Fibroblast of the conjunctiva (primary cell): ENCODE results near the gene RAP1B.

Source experiments
- DNase-seq: peaks from one replicate; pipeline ENCODE4 v3.0.0-alpha.2; 2010; ENCODE audit warnings: low read depth

RAP1B gene

DNA sequence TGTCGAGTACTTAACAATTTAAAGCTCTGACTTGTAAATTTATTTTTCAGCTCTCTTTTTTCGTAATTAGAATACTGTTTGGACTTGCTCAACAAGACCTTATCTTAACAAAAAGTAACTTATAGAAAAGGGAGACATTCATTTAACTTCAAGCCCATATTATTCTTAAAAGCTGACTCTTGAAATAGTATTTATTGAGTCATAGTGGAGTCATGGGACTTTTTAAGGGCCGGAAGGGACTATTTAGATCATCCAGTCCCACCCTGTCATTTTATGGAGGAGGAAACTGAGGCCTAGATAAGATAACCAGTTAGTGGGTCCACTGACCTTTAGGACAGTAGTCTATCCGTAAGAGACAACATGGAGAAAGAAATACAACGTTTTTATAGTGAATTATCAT, 1.5 kb downstream of the RAP1B start:
- no peak for DNase-seq

DNA sequence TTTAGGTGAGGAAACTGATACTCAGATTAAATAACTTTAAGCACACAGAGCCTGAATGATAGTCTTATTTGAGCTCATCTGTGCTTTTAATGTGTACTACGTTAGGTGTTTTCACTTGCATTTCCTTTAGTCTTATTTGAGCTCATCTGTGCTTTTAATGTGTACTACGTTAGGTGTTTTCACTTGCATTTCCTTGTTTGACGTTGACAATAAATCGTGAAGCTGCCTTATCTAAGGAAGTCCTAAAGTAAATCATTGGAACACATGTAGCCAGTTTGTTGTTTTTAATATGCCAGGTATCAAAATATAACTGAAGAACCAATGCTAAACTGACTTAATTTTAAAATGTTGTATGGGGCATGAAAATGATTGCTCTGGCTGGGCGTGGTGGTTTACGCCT, 2.0 kb downstream of the RAP1B start:
- no peak for DNase-seq

DNA sequence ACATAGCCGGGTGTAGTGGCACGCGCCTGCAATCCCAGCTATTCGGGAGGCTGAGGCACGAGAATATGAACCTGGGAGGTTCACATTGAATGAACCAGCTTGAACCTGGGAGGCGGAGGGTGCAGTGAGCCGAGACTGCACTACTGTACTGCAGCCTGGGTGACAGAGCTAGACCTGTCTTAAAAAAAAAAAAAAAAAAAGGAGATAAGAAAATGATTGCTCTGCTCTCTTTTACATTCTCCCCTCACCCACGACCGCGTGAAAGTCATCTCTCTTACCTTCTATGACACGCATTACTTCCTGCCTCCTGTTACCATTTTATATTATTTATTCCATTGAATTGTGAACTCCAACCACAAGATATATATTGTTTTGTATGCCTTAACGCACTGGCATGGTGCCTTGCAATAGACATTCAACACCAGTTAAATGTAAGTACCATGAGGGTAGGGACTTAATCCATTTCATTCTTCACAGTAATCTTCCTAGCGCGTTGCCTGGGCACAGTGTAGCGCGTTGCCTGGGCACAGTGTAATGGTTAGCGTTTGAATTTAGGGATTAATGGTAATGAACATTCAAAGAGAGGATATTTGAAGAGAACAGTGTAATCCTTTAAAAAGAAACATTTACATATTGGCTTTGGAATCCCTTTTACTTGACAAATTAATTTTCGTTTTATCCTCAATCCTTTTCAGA, 2.7 kb downstream of the RAP1B start:
- no peak for DNase-seq

DNA sequence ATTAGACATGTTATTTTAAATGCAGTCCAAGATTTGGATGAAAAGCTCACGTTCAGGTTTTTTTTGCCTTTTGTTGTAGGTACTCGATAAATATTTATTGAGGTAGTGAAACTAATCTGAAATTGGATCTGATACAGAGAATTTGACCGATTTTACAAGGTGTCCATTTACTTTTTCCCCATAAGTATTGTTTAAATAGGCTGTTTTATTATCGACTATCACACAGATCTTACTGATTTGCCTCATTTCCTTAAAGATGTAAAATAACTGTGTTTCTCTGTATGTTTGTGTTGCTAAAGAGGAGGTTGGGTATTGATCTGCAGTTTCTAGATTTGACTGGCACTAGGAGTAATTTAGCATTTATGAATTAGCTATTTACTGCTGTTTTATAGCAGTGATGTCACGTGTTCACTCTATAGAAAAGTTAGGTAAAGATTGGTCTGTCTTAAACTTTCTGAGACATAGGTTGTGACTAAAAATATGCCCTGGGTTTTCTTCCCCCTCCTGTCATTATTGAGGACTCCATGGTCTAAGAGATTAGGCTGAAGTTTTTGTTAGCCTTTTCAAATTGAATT, 3.5 kb downstream of the RAP1B start:
- DNase-seq, result no peak

DNA sequence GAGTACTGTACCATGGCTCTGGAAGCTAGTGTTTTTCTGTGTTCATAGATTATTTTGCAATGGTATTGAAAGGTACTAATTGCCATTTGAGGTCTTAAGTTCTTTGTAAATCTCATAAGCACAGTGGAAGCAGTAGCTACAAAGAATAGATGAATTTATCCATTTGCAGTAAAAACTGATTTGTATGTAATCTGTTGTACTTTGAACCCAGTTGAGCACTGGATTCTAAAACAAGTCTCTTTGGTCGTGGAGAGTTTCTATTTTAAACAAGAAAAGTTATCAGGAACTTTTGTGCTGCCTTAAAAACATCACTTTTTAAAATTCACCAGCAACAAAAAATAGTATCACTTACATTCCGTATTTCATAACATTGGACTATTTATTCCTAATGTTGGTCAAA, 4.1 kb downstream of the RAP1B start:
- DNase-seq, result no peak

DNA sequence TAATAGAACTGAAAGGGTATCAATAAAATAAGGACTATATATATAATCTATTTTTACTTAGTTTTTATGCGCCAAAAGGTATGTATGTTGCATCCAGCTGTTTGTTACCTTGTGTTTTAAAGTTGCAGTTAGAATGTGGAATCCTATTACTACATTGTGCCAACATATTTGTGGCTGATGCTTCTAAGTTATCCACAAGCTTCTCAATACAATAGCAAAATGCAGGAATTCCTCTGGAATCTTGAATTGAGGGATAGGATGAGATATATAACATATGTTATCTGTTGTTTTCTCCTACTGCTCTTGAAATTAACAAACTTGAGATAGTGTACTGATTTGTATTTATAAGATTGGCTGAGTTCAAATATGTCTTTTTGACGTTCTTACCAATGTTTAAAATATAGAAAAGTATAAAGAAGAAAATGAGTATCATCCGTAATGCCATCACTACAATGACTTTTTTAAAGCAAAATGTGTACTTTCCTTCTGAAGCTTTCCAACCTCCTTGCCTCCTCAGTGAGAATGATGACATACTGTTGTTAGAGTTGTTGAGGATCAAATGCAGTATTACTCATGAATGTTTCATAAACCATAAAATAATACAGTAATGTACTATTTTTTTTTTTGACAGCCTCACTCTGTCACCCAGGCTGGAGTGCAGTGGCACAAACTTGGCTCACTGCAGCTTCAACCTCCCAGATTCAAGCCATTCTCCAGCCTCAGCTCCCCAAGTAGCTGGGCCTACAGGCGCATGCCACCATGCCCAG, 6.6 kb downstream of the RAP1B start:
- peak; percentile 28 for DNase-seq

DNA sequence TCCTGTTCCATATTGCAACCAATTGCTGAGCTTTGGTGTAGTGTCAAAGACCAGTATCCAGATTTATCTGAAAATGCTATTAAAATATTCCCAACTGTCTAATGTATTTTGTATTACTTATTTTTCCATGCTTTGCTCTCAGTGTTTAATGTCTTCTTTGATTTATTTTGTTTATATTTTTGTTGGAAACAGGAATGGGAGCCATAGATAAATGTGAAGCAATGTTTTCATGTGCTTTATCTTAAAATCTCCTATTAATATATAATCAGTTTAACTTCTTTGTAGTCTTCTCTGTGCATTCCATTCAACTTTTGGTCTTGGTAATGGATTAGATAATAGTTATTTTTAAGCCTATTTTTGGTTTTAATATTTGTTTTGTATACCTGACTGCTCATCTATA, 8.8 kb downstream of the RAP1B start:
- no peak for DNase-seq

DNA sequence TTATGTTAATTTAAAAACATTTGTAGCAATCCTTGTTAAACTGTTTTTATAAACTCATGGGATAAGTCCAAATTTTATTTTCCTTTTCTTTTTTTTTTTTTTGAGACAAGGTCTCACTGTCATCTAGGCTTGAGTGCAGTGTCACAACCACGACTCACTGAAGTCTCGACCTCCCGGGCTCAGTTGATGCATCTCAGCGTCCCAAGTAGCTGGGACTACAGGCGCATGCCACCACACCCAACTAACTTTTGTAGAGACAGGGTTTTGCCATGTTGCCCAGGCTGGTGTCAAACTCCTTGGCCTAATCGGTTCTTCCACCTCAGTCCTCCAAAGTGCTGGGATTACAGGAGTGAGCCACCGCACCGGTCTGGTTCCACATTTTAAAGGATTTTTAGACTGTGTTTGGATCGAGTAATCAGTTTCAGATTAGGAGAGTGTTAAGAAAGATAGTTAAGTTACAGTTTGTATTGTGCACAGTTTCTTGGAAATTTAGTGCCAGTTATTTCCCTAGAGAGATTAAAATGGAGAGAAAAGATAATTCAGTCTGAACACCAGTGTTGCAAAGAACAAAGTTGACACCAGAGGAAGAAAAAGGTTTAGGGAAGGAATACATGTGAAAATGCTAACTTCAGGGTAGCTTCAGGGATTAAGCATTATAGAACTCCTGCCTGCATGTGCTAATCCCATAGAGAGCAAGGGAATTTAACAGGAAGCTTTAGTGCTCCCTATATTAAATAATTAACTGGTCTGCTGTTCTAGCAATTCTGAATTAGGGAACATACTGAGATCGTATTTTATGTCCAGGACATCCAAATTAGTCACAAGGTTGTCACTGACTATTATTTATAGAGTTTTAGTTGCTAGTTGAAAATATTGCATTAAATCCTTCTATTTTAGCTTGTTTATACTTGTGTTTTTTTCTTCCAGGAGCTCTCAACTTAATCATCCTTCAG, 10.1 kb downstream of the RAP1B start:
- no peak for DNase-seq

DNA sequence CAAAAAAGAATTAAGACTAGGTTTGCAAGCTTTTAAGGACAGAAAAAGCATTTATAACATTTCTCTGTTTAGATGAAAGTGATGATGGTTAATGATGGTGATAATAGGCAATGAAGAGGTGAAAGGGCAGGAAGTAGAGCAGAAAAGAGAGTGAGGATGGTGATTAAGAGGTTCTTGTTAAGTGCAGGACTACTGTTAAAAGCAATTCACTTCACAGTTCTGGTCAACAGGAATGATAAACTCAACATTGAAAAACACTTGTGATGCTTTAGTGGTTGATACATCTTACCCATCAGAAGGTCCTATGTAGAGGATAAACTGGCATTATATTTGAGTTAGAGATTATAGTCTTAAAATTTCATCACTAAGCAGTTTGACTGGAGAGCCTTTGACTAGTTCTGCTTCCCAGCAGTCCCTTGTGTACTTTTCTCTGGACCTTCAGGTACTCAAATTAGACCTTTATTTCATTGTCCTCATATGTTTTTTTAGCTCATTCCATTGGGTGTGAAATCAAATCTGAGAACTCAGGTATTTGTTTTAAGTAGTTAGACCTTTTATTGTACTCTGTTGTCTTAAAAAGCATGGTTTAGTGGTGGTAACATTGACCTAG, 10.9 kb downstream of the RAP1B start:
- DNase-seq, result no peak

DNA sequence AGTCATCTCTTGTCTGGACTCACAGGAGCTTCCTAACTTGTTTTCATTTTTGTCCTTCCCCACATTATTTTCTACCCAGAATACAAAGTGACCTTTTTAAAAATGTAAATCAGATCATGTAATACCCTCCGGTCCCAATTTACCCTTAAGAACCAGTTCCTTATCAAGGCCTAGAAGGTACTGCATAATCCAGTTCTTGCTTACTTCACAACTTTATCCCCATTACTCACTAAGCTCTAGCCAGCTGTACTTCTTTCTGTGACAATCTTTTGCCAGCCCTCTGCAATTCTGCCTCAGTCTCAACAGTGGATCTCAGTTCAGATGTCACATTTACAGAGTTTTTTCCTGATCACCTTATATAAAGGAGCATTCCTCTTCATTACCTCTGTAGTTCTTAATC, 11.6 kb downstream of the RAP1B start:
- DNase-seq, result no peak

DNA sequence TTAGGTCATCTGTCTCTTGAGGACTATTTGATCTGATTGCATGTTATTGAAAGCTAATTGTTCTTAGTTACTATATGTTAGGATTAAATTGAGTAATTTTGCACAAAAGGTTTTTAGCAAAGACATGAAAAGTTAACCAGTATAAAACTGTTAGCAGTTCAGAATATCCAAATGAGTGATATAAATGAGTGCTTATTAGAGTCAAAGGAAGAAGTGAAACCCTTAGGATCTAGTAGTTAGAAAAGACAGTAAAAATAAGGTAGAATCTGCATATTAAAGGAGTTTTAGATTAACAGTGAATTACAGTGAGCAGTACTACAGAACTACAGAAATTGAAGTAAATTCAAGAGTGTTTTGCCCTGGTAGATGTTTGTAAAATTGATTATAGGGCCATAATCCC, 12.4 kb downstream of the RAP1B start:
- DNase-seq, result no peak

DNA sequence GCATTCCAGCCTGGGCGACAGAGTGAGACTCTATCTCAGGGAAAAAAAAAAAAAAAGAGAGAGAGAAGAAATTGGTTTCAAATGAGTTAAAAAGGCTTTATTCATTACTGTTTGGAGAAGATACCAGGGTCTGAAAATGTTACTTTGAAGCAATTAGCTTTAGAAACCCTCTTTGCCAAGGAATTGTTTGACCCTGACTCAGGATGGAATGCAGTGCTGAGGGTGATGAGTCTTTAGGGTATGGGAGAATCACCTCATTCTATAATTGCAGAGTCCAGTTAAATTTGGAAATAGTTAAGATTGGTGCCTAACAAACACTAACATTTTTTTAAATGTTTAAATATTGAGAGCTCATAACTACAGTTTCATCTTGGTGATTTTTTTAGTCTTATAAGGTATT, 13.3 kb downstream of the RAP1B start:
- DNase-seq, result no peak

DNA sequence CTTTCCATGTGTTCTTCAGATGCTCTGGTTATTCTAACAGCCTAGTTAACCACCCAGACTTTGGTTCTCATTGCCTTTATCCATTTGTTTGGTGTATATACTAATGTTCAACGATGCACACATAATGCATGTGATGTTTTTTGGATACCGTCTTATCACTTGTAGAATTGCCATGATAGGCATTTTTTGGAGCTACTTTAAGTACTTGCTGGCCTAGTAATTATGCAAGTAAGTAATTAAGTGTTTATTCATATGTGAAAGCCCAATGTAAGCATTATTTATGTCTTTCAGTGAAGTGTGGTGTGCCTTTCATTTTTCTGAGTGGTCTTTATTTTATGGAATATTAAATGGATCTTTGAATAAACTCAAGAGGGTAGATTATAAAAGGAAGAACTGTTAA, 14.2 kb downstream of the RAP1B start:
- DNase-seq, result no peak

DNA sequence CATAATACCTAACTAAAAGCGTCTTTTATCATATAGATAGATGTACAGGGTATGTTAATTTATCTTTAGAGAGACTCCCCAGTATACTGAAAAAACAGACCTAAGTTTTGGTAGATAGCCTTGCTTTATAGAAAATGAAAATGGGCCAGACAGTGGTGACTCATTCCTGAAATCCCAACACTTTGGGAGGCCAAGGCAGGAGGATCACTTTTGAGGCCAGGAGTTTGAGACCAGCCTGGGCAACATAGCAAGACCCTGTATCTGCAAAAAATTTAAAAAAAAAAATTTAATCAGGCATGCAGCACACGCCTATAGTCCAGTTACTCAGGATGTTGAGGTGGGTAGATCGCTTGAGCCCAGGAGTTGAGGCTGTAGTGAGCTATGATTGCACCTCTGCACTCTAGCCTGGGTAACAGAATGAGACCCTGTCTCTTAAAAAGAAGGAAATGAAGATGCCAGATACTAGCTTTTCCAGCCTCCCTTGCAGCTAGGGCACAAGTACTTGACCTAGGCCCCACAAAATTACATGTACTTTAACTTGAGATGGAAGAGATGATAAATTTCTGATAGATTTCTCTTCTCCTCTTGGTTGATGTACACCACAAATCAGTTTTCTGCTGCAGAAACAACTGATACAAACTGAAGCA, 17.1 kb downstream of the RAP1B start:
- no peak for DNase-seq

DNA sequence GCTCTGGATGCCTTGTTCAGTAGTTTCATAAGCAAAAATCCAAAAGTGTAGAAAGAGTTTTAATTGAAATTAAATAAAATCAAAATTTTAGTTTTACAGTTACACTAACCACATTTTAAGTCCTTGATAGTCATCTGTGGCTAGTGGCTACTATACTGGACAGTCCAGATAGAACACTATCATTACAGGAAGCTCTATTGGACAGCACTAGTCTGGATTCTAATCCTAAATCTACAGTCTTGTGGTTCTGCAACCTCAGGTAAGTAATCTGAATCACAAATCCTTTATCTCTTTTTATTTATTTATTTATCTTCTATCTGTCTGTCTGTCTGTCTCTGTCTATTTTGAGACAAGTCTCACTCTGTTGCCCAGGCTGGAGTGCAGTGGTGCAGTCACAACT, 18.0 kb downstream of the RAP1B start:
- DNase-seq, result no peak

DNA sequence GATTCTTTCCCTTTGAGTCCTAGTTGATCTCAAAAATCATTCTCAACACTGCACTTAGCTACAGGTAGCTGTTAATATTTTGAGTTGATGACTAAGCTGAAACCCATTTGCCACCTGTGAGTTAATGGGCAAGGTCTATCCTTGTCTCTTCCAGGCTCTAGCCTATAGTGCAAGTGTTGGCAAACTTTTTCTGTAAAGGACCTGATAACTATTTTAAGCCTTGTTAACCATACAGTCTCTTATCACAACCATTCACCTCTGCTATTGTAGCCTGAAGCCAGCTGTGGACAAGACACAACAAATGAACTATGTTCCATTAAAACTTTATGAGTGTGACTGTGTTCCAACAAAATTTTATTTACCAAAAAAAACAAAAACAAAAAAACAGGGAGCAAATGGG, 19.4 kb downstream of the RAP1B start:
- no peak for DNase-seq

DNA sequence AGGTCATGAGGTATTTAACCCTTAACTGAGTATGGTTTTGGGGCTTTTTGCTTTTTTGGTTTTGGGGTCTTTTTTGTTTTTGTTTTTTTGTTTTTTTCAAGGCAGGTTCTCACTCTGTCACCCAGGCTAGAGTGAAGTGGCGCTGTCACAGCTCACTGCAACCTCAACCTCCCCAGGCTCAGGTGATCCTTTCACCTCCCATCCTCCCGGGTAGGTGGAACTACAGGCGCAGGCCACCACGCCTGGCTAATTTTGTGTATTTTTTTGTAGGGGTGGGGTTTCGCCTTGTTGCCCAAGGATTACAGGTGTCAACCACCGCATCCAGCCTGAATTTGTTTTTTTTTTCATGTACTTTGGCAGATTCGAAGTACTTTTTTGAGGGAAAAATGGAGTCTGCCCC, 19.9 kb downstream of the RAP1B start:
- no peak for DNase-seq

DNA sequence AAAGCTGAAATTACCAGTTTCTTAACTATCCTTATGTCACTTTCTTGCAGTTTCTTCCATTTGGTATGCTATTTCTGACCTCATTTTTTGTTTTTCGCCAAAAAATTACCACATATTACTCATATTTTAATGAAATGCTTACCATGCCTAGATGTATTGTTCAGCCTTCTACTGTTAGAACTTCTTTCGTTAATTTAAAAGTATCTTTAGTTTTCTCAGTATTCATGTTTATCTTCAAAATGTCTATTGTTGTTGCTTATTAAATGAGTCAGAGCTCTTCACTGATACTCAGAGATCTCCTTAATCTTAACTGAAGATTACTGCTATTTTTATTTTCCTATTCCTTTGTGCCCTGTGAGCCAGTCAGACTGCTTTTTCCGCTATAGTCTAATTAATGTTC, 20.5 kb downstream of the RAP1B start:
- no peak for DNase-seq

DNA sequence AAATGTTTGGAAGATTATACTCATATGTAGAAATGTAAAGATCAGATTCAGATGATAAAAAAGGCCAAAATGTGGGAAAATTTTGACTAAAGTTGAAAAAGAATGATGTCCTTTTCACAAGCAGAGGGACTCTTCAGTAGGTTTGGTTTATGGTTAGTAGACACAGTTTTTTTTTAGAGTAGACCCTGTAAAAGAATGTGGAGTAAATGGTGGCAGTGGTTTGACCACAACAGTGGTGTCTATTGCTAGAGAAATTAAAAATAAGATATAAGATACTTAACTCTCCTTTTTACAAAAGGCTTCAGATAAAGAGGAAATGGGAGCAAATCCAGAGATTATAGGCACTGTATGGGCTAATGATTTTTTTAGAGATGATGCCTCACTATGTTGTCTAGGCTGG, 21.8 kb downstream of the RAP1B start:
- no peak for DNase-seq

DNA sequence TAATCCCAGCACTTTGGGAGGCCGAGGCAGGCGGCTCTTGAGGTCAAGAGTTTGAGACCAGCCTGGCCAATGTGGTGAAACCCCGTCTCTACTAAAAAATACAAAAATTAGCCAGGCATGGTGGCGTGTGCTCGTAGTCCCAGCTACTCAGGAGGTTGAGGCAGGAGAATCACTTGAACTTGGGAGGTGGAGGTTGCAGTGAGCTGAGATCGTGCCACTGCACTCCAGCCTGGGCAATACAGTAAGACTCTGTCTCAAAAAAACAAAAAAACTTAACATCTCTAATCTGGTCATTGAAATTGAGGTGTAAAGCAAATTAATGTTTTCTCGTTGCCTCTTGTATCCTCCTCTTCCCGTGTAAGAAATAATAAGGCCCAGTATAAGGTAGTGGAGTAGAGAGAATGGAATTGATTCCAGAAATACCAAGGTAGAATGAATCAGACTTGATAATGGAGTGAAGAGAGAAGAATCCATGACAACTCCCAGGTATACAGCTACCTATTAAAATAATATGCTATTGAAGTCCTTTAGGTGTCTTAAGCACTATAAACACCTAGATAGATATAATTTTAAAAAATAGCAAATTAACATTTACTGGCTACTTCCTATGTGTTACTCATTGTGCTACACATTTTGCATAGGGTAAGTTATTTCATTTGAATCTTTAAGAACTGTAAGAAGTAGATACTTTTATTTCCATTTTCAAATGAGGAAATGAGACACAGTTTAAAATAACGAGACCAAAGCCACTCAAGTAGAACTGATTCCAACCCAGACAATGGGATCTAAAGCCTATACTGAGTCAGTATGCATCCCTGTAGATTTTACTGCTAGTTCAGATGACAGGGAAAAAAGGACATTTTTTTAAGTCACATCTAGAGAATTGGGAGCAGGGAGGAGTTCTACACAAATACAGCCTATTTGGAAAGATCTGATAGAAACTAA, 23.2 kb downstream of the RAP1B start:
- DNase-seq, result no peak
